H1 (cell line): ENCODE measurements around the gene NIFK. TPM values are rescaled to one million over a fixed set of nuclear protein-coding genes. Genes with fewer than 3 reads are reported as not detected.

Source experiments
- CTCF ChIA-PET: fragments of 300-600 bp; sonication (Branson Sonifier 250); formaldehyde crosslinking; loops from one replicate; lab custom pipeline; 2021; ENCODE audit not compliant: partially characterized antibody; lab: Charles Lee
- POLR2A ChIA-PET: fragments of 300-600 bp; sonication (Branson Sonifier 250); formaldehyde crosslinking; loops from one replicate; lab custom pipeline; 2021; ENCODE audit warnings: inconsistent platforms; ENCODE audit not compliant: partially characterized antibody; lab: Charles Lee
- DNase-seq, 2 experiments: peaks; one replicate each; pipeline versions ENCODE4 v3.0.0 to v3.0.0-alpha.2; 2010 to 2022; ENCODE audit warnings: low spot score in 2 of 2, low read depth in 1 of 2, mixed read lengths in 1 of 2
- FAIRE-seq: peaks from 2 replicates; lab custom pipeline; 2011; peaks lifted over from hg19 to GRCh38; lab: Jason Lieb, UNC
- H2AFZ ChIP-seq: 2 replicates; pipeline ENCODE4 v1.8.1; 2012; ENCODE audit warnings: low read length, inconsistent platforms
- H2AK5ac ChIP-seq: 2 replicates; pipeline ENCODE4 v1.6.1; 2013; ENCODE audit warnings: low read depth, low read length
- H2BK120ac ChIP-seq: replicated peaks from 2 replicates; pipeline ENCODE3; 2013; ENCODE audit warnings: low read depth, low read length, inconsistent platforms
- H2BK12ac ChIP-seq: 2 replicates; pipeline ENCODE4 v1.6.1; 2013; ENCODE audit warnings: low read depth, low read length
- H2BK15ac ChIP-seq: 2 replicates; pipeline ENCODE4 v1.6.1; 2013; ENCODE audit warnings: low read length
- H2BK20ac ChIP-seq: 2 replicates; pipeline ENCODE4 v1.6.1; 2013; ENCODE audit warnings: low read length
- H2BK5ac ChIP-seq: 2 replicates; pipeline ENCODE4 v1.6.1; 2013; ENCODE audit warnings: low read depth, low read length
- H3K14ac ChIP-seq: 2 replicates; pipeline ENCODE4 v1.6.1; 2013; ENCODE audit warnings: inconsistent platforms; ENCODE audit not compliant: insufficient read length
- H3K18ac ChIP-seq: 2 replicates; pipeline ENCODE4 v1.6.1; 2013; ENCODE audit warnings: low read length; ENCODE audit errors: extremely low read depth
- H3K23ac ChIP-seq: 2 replicates; pipeline ENCODE4 v1.6.1; 2013; ENCODE audit warnings: inconsistent platforms; ENCODE audit not compliant: insufficient read length
- H3K23me2 ChIP-seq: 2 replicates; pipeline ENCODE4 v1.6.1; 2013; ENCODE audit warnings: low read depth, low read length
- H3K27ac ChIP-seq: 2 replicates; pipeline ENCODE4 v1.6.1; 2011; ENCODE audit warnings: low read depth, low read length, inconsistent platforms
- H3K27me3 ChIP-seq, 4 experiments: replicated peaks in 1 of 4; 1 replicate in 1 of 4; 2 replicates in 3 of 4; pipeline versions ENCODE4 v1.6.1 to v1.8.1; 2011 to 2013; ENCODE audit warnings: low read length in 3 of 4, mild to moderate bottlenecking in 3 of 4, inconsistent platforms in 2 of 4, mixed read lengths in 2 of 4, moderate library complexity in 1 of 4; ENCODE audit not compliant: control insufficient read depth in 3 of 4, insufficient read depth in 3 of 4; ENCODE audit errors: extremely low read depth in 1 of 4
- H3K36me3 ChIP-seq, 4 experiments: 2 replicates each; pipeline versions ENCODE4 v1.6.1 to v1.8.1; 2011 to 2013; ENCODE audit warnings: mild to moderate bottlenecking in 4 of 4, low read length in 3 of 4, moderate library complexity in 2 of 4, control low read depth in 1 of 4, inconsistent platforms in 1 of 4; ENCODE audit not compliant: insufficient read depth in 4 of 4, control insufficient read depth in 2 of 4
- H3K4ac ChIP-seq: replicated peaks from 2 replicates; pipeline ENCODE3; 2013; ENCODE audit warnings: low read length, low read depth, mixed read lengths, inconsistent platforms; ENCODE audit not compliant: insufficient read length
- H3K4me1 ChIP-seq, 4 experiments: replicated peaks in 1 of 4; 1 replicate in 1 of 4; 2 replicates in 3 of 4; pipeline versions ENCODE4 v1.6.1 to v1.8.1; 2011 to 2013; ENCODE audit warnings: low read length in 3 of 4, inconsistent platforms in 2 of 4, mixed read lengths in 1 of 4; ENCODE audit not compliant: insufficient read depth in 4 of 4, control insufficient read depth in 3 of 4
- H3K4me2 ChIP-seq, 2 experiments: 2 replicates each; pipeline versions ENCODE4 v1.6.1 to v1.8.1; 2011 to 2013; ENCODE audit warnings: low read depth in 2 of 2, low read length in 2 of 2, control low read depth in 1 of 2, inconsistent platforms in 1 of 2, mild to moderate bottlenecking in 1 of 2; ENCODE audit not compliant: insufficient read depth in 1 of 2
- H3K4me3 ChIP-seq, 4 experiments: fragments of 200-600, 300-600 bp in 1 of 4; sonication (generic), shearing (Covaris generic), sonication (Bioruptor Twin) in 1 of 4; 2 replicates each; pipeline versions ENCODE4 v1.5.1 to v1.8.1; 2011 to 2016; ENCODE audit warnings: low read length in 4 of 4, low read depth in 3 of 4, control low read depth in 2 of 4, inconsistent platforms in 2 of 4, mild to moderate bottlenecking in 2 of 4, mixed read lengths in 1 of 4, moderate library complexity in 1 of 4; ENCODE audit not compliant: insufficient read depth in 2 of 4; ENCODE audit errors: extremely low read depth in 1 of 4
- H3K56ac ChIP-seq: replicated peaks from 2 replicates; pipeline ENCODE3; 2013; ENCODE audit warnings: low read depth, mild to moderate bottlenecking, mixed read lengths, low read length, inconsistent platforms; ENCODE audit not compliant: insufficient read length
- H3K79me1 ChIP-seq: 2 replicates; pipeline ENCODE4 v1.6.1; 2013; ENCODE audit warnings: low read depth, low read length, control low read depth
- H3K79me2 ChIP-seq, 2 experiments: 2 replicates each; pipeline versions ENCODE4 v1.6.1 to v1.8.1; 2012 to 2013; ENCODE audit warnings: low read length in 2 of 2, mild to moderate bottlenecking in 2 of 2, inconsistent platforms in 1 of 2; ENCODE audit not compliant: insufficient read depth in 2 of 2, control insufficient read depth in 1 of 2
- H3K9ac ChIP-seq, 4 experiments: replicated peaks in 1 of 4; 1 replicate in 1 of 4; 2 replicates in 3 of 4; pipeline versions ENCODE4 v1.6.1 to v1.8.1; 2011 to 2013; ENCODE audit warnings: low read depth in 3 of 4, low read length in 3 of 4, control low read depth in 2 of 4, mild to moderate bottlenecking in 2 of 4, moderate library complexity in 2 of 4, inconsistent platforms in 1 of 4; ENCODE audit errors: extremely low read depth in 1 of 4
- H3K9me3 ChIP-seq, 2 experiments: 2 replicates each; pipeline versions ENCODE4 v1.6.1 to v1.8.1; 2012 to 2013; ENCODE audit warnings: mild to moderate bottlenecking in 2 of 2, moderate library complexity in 2 of 2, control low read depth in 1 of 2, inconsistent platforms in 1 of 2, low read depth in 1 of 2, low read length in 1 of 2, mixed read lengths in 1 of 2; ENCODE audit not compliant: insufficient read depth in 2 of 2
- H4K20me1 ChIP-seq, 2 experiments: replicated peaks in 1 of 2; 2 replicates each; pipeline versions ENCODE3 to v1.8.1; 2011 to 2013; ENCODE audit warnings: inconsistent platforms in 2 of 2, low read length in 2 of 2, mild to moderate bottlenecking in 1 of 2; ENCODE audit not compliant: insufficient read depth in 2 of 2, control insufficient read depth in 1 of 2
- H4K5ac ChIP-seq: 2 replicates; pipeline ENCODE4 v1.6.1; 2013; ENCODE audit warnings: low read length, low read depth, mixed read lengths, inconsistent platforms; ENCODE audit not compliant: insufficient read length
- H4K8ac ChIP-seq: 2 replicates; pipeline ENCODE4 v1.8.0; 2013; ENCODE audit warnings: mild to moderate bottlenecking, moderate library complexity, low read length, inconsistent platforms; ENCODE audit not compliant: insufficient read depth; ENCODE audit errors: extremely low read depth
- H4K91ac ChIP-seq: replicated peaks from 2 replicates; pipeline ENCODE3; 2013; ENCODE audit warnings: low read length, mixed read lengths, inconsistent platforms; ENCODE audit not compliant: insufficient read length
- CHD2 ChIP-seq: IDR thresholded peaks from 2 replicates; pipeline ENCODE4 v1.6.1; 2012; ENCODE audit warnings: low read length, improper control_type of control experiment
- GTF2F1 ChIP-seq: IDR thresholded peaks from 2 replicates; pipeline ENCODE4 v1.6.1; 2012; ENCODE audit warnings: low read depth, low read length, improper control_type of control experiment, borderline replicate concordance
- KDM5A ChIP-seq: fragments of 200-600 bp; IDR thresholded peaks from 2 replicates; pipeline ENCODE4 v1.7.1; 2012; ENCODE audit warnings: mild to moderate bottlenecking, low read length, inconsistent platforms, mixed read lengths
- RBBP5 ChIP-seq: IDR thresholded peaks from 2 replicates; pipeline ENCODE4 v1.7.1; 2012; ENCODE audit warnings: low read depth, mild to moderate bottlenecking, inconsistent platforms, low read length, moderate library complexity, borderline replicate concordance
- RFX5 ChIP-seq: IDR thresholded peaks from 2 replicates; pipeline ENCODE4 v1.6.1; 2011; ENCODE audit warnings: low read depth, low read length, improper control_type of control experiment, borderline replicate concordance
- TAF1 ChIP-seq: IDR thresholded peaks from 2 replicates; pipeline ENCODE4 v1.6.1; 2011; ENCODE audit warnings: mild to moderate bottlenecking, low read depth, low read length
- YY1 ChIP-seq: IDR thresholded peaks from 2 replicates; pipeline ENCODE4 v1.6.1; 2011; ENCODE audit warnings: low read depth, mild to moderate bottlenecking, low read length
- ZNF274 ChIP-seq: IDR thresholded peaks from 2 replicates; pipeline ENCODE4 v1.7.0; 2012; ENCODE audit warnings: low read length, borderline replicate concordance; ENCODE audit errors: extremely low read depth
- WGBS, 2 experiments: shearing (Covaris generic) in 1 of 2; methylation state at CpG; one replicate each; pipeline versions ENCODE4 v1.1.6 to v1.1.7; 2013 to 2015; ENCODE audit warnings: low lambda C conversion rate in 2 of 2, mixed read lengths in 2 of 2, inconsistent platforms in 1 of 2, low coverage in 1 of 2, missing lambda C conversion rate in 1 of 2; ENCODE audit not compliant: insufficient replicate concordance in 2 of 2, insufficient coverage in 1 of 2, insufficient read length in 1 of 2; ENCODE audit errors: extremely low coverage in 1 of 2, missing lambda C conversion rate in 1 of 2; 5-methylcytosine and 5-hydroxymethylcytosine counted together
- polyA plus RNA-seq, 7 experiments: library from polyadenylated mRNA; depleted of rRNA in 3 of 7; stranded (reverse) in 5 of 7; unstranded in 2 of 7; fragments of >200 nt in 5 of 7; fragments of 200-250 nt in 2 of 7; gene quantifications; 1 replicate in 5 of 7; 2 replicates in 1 of 7; 4 replicates in 1 of 7; pipeline versions ENCODE4 v1.2.1 to v1.2.3, GENCODE V29; 2011 to 2013; ENCODE audit warnings: missing spikeins in 2 of 7, mixed read lengths in 2 of 7
- total RNA-seq: library from RNA; stranded (reverse); fragmentation: NEBNext Ultra II Directional; extraction: Animal tissue kit (Norgen Biotek cat#: 25700); gene quantifications from 2 replicates; pipeline ENCODE4 v1.2.1, GENCODE V29; 2021

NIFK gene
- total and polyA plus RNA-seq, 2 of the 8 experiments (the other 6 are each of a cell fraction or from before 2014, with no cell fraction given): 24.4 to 117 TPM

GRCh38 chr2:121776361-121776760, 39.7 kb upstream of the NIFK start:
- Histone ChIP-seq H4K20me1 (peaks cover 0 to 2% of the 10 kb centered on the region in 2 experiments), H2BK15ac (no peak overlapping the region), H4K8ac (no peak overlapping the region), H3K79me2 (no peaks in the 10 kb centered on the region), H4K91ac (no peak overlapping the region), H3K56ac (no peak overlapping the region), H3K4me3 (no peak overlapping the region), H3K18ac (no peak overlapping the region), H3K4ac (no peak overlapping the region), H3K23ac (no peak overlapping the region), H2BK20ac (no peak overlapping the region), H3K27me3 (no peaks in the 10 kb centered on the region), H2AFZ (no peak overlapping the region), H3K27ac (no peak overlapping the region), H3K9me3 (no peaks in the 10 kb centered on the region), H3K79me1 (no peaks in the 10 kb centered on the region), H3K4me1 (peaks cover 0 to 6% (median 1%) of the 10 kb centered on the region in 4 experiments; a peak in 3 of 7 replicates), H2BK5ac (no peak overlapping the region), H4K5ac (no peak overlapping the region), H2BK12ac (no peak overlapping the region), H3K4me2 (no peak overlapping the region), H3K9ac (no peak overlapping the region), H3K23me2 (peaks cover 4% of the 10 kb centered on the region; the same call in 1 of the 2 replicates)
- WGBS, 2 experiments: 91% methylated on average over 3 of the region's 3 CpGs; no CpG with 5 or more reads in 1 of the 2 experiments
- POLR2A ChIA-PET: no interaction called here
- TF ChIP-seq CHD2 (no peak), GTF2F1 (no peak), TAF1 (no peak), RFX5 (no peak), YY1 (no peak), RBBP5 (no peak), ZNF274 (no peak), KDM5A (no peak)
- TF ChIP-seq, all 59 proteins: peak for 0
- CTCF ChIA-PET: interaction anchor here (1.0 kb wide), 1 partner anchor 71 kb away, joined by 3 read pairs; no protein-coding TSS in a partner anchor
- FAIRE-seq (no peak), DNase-seq (no peak)
- H2BK120ac ChIP-seq: no peak overlapping the region
- no peaks in the 10 kb centered on the region for H3K36me3 ChIP-seq
- no peak overlapping the region for H3K14ac ChIP-seq
- no peak overlapping the region for H2AK5ac ChIP-seq
